Fibroblast of upper back skin (primary cell): ENCODE data around the gene RNF151.
"Not testable (repeated sequence)": the region's sequence is repeated elsewhere in the genome, so short reads cannot be mapped to it uniquely, and the experiment has no call there.

Source experiments
- DNase-seq: peaks from one replicate; pipeline ENCODE4 v3.0.0-alpha.2; 2013

RNF151 gene

DNA sequence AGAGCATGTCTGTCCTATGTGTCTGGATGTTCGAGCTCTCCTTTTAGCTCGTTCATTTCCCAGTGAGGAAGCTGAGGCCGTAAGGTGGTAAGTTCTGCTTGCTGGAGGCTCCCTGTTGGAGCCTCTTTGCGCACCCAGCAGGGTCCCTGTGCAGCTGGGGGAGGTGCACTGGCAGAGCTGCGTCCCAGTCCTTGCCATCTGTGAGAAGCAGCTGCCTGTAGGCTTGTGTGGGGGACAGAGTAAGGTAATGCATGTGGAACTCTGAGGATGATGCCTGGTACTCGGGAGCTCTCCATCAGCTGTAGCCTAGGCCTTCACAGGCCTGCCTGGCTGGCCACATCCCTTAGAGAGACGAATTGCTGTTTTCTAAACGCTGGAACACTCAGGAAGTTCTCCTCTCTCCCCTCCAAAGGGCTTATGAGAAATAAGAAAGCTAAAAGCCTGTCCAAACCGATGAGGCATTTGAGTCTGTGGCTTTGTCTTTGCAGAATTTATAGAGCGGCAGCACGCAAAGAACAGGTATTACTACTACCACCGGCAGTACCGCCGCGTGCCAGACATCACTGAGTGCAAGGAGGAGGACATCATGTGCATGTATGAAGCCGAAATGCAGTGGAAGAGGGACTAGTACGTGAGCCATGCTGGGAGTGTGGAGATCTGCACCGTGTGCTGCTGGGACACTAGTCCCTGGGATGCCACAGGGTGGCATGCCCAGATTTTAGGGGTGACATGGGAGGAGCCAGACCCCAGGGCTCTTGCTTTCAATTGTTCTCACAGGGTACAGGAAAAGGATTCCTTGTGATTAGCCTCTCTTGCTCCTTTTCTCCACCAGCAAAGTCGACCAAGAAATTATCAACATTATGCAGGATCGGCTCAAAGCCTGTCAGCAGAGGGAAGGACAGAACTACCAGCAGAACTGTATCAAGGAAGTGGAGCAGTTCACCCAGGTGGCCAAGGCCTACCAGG, 5.7 kb upstream of the RNF151 start:
- DNase-seq, result peak; percentile 52

DNA sequence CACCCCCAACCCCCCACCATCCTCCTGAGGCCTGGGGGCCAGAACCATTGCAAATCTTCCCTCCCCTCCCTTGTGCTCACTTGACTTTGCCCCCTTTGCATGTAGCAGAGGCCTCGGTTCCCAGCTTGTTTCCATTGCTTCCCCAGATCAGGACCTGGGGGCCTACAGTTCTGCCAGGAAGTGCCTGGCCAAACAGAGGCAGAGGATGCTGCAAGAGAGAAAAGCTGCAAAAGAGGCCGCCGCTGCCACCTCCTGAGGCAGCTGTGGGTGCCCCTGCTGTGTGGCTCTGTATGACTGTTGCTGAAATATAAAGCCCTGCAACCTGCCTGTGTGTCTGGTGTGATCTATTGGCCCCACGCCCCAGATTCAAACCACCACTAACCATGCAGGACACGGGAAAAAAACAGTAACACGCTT, 5.0 kb upstream of the RNF151 start:
- peak; percentile 10 for DNase-seq

DNA sequence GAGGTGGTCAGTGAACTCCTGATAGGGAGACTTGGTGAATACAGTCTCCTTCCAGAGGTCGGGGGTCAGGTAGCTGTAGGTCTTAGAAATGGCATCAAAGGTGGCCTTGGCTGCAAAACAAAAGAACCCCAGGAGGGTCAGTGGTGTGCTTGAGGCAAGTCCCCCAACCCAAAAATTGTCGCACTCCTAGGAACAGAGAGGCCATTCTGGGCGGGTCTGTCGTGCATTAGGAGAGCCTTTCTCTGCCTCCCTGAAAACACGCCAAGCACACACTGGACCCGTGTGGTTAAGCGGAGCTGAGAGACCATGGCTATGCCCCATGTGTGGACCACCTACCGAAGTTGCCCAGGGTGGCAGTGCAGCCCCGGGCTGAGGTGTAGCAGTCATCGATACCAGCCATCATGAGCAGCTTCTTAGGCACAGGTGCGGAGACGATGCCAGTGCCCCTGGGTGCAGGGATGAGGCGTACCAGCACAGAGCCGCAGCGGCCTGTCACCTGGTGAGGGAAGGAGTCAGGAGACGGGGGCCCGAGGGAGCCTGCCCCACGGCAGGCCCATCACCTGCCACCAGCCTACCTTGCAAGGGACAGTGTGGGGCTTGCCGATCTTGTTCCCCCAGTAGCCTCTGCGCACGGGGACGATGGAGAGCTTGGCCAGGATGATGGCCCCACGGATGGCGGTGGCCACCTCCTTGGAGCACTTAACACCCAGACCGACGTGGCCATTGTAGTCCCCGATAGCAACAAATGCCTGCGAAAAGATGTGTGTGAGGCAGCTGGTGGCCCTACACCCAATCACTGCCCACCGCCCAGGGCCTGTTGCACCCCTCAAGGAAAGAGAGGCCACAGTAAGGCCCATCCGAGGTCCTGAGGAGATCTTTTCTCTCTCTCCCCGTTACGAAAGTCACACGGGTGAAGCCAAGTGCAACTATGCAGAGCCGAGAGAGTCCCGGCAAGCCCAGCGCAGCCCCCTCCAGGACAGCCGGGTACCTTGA, 4.2 kb upstream of the RNF151 start:
- not testable (repeated sequence) for DNase-seq

DNA sequence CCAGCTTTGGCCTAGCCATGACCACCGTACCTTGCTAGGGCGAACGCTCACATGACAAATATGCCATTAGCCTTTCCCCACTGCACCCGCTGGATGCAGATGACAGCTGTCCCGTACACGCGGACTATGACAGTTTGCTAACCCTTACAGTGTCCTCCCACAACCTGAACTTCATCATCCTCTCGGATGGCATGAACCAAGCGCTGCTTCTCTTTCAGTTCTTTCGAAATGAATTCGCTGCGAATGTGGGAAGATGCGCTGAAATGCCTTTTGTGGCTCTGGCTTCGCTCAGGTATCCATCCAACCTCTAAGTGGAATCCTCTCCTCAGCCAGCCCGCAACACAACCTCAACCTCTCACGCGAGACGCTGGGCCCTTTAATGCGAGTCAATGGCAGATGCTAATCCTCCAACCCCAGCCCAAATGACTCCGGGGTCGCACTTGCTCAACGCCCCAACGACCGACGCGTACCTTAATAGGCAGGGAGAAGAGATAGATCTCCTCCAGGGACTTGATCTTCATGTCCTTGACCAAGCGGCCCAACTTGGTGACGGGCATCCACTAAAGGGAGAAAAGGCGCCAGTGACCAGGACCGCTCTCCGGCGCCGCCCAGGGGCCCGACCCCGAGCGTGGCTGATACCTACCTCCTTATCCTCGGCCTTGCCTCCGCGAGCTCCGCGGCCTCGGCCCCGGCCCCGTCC, 2.7 kb upstream of the RNF151 start:
- peak; percentile 8 for DNase-seq

DNA sequence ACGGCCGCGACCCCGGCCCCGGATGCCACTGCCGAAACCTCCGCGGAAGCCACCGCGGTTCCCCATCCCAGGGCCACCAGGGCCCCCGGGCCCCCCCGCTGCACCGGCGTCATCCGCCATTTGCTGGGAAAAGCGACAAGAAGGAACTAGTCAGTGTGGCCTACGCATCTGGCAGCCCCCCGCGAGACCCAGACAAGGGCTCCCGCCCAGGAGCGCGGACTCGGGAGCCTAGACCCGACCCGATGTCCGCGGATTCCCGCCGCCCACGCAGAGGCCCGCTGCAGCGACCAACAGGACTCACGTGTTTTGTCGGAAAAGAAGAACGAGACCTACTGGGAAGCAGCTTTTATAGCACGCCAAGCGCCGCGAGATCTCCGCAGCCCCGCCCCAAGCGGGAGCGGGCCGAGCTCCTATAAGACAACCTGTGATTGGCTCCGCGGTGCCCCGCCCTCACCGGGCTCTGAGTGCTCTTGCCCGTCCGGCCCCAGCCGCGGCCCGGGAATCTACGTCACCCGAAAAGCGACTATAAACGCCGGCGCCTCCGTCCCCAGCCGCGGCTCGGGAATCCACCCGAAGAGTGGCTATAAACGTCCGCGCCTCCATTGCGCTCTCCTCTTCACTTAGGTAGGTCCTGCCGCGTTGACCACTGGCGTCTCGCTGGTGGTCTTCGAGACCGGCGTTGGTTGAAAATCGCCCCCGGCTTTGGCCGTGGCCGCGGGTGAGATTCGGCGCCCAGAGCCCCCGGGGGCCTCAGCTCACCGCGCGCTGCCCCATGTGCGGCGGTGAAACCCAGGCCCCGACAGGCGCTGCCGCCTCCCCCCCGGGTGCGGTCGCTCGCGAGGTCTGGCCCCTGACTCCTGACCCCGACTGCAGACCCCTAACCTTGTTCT, 1.9 kb upstream of the RNF151 start, which contains the start of gene RPS2:
TSS of gene RPS2 (minus strand) at position 321 of the 890 bp plus-strand sequence. CDS start at position 120, 201 bp downstream.
- peak; percentile 99 for DNase-seq

DNA sequence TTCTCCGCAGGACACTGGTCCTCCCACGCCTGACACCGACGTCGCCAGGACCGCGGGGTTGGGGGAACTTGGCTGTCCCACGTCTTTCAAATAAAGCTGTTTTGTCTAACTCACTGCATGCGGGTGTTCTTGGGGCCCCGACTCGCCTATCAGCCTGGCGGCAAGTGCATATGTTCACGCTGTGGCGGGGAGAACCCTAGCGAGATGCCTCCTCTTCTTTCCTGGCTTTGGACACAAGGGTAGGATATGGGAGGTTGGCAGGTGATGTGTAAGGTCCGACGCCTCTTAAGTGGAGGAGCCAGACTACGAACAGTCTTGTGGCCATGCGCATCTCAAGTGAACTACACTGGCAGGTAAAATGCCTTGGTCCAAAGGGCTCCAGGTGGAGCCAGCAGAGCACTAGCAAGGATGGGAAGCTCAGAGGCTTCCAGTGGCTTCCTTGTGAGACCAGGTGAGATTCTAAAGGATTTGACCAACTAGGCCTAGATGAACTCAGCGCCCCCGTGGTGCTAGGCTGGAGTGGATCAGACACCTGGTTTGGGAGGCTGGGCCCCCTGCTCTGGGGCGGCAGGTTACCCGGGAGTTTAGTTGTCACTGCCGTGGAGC, 1.2 kb upstream of the RNF151 start:
- no peak for DNase-seq

DNA sequence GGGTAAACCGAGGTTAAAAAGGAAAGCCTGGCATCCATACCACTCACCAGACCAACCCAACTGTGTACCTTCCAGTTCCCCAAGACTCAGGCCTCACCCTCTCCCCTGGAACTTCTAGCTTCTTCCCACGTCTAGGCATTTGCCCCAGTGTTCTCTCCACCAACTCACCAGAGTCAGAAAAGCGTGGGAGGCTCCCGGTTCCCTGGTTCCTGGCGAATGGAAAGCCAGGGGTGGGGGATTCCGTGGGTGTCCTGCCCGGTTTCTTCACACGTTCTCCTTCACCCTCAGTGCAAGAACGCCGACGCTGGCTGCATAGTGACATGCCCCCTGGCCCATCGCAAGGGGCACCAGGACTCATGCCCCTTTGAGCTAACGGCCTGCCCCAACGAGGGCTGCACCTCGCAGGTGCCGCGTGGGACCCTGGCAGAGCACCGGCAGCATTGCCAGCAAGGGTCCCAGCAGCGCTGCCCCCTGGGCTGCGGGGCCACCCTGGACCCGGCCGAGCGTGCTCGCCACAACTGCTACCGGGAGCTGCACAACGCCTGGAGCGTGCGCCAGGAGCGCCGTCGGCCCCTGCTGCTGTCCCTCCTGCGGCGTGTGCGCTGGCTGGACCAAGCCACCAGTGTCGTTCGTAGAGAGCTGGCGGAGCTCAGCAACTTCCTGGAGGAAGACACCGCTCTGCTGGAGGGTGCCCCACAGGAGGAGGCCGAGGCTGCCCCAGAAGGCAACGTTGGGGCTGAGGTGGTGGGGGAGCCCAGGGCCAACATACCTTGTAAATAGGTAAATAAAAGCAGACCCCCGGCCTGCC, 1.7 kb downstream of the RNF151 start:
- DNase-seq, result no peak

DNA sequence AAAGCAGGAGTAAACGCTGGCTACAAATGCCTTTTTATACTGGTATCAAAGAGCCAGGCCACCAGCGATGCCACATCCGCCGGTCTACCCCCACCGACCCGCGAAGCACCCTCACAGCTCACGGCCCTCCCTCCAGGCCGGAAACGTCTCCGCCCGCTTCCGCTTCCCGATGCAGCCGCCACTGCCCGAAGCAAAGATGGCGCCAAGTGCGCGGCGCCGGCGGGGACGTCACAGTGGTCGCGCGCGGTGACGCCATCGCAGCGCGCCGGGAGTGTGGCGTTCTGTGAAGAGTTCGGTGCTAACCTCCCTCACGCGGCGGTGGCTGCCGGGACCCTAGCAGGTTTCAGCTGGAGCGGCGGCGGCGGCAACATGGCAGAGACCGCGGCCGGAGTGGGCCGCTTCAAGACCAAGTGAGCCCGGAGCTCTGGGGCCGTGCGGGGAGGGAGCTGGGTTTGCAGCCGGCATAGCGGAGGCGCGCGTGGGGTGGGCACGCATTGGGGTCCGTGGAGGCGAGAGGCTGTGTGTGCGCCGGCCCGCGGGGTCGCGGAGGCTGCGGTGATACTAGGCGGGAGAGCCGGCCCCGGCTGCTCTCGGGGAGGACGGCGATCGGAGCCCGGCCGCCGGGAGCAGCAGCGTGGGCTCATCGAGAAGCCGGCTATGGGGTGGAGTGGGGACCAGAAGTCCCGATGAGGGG, 5.3 kb downstream of the RNF151 start, which contains the start of gene TBL3:
TSS of gene TBL3 (plus strand) at position 258 of the 694 bp plus-strand sequence. CDS start at position 370, 112 bp downstream.
- DNase-seq, result peak; percentile 95

DNA sequence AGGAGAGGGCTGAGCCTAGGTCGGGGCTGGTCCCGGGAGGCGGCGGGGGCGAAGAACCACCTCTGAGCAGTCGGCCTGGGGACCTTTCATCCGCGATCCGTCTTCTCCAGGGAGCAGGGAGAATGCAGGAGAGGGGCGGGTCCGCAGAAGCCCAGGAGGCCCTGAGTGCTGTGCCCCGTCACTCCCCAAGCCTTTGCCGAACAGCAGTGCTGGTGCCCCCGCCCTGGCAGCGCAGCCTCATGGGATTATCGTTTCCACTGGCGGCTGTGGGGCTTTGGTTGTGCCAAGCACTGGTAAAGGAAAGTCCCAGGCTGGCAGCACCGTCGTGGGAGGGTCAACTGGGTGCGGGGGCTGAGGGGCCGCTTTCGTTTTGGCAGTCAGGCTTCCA, 5.8 kb downstream of the RNF151 start:
- DNase-seq, result no peak

DNA sequence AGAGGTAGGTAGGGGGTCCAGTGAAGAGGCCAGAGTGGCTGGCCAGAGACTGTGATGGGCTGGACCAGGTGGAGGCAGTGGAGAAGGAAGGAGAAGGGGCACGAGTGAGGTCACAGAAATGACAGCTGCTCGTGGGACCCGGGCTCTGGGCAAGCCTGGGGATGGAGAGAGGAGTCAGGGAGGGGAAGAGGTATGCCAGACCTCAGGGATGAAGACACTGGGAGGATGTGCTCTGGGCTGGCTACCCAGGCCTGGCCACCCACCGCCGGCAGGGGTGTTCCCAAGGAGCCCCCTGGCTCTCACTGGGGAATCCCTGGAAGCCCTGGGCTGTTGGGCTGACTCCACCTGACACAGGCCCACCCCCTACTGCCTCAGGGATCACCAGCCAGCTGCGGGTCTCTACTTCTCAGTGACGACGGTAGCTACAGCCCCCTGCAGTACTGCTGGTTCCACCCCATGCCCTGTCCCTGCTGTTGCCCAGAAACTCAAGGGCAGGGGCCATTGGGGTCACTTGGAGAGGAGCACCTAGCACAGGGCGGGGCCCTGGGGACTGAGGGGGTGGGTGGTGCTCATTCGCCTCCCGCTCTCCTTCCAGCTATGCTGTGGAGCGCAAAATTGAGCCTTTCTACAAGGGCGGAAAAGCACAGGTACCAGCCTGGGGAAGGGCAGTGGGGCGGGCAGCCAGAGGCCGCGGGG, 7.0 kb downstream of the RNF151 start:
- DNase-seq, result no peak

DNA sequence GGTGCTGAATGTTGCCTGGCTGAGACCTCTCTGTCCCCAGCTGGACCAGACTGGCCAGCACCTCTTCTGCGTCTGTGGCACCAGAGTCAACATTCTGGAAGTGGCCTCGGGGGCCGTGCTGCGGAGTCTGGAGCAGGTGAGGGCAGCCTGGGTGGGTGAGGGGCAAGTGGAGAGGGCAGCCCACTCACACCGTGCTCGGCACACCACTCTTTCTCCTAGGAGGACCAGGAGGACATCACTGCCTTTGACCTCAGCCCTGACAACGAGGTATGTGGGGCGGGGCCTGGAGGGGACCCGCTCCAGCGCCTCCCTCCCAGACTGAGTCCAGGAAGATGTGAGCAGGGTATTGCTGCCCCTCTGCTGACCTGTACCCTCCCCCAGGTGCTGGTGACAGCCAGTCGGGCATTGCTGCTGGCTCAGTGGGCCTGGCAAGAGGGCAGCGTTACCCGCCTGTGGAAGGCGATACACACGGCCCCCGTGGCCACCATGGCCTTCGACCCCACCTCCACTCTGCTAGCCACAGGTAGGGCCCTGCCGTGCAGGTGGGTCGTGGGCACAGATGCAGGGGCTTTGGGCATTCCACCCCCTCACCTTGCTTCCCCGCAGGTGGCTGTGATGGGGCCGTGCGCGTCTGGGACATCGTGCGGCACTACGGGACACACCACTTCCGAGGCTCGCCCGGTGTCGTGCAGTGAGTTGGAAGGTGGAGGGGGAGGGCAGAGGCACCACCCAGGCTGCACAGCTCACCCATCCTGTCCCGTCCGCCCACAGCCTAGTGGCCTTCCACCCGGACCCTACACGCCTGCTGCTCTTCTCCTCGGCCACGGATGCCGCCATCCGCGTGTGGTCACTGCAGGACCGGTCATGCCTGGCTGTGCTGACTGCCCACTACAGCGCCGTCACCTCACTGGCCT, 7.8 kb downstream of the RNF151 start:
- DNase-seq, result no peak

DNA sequence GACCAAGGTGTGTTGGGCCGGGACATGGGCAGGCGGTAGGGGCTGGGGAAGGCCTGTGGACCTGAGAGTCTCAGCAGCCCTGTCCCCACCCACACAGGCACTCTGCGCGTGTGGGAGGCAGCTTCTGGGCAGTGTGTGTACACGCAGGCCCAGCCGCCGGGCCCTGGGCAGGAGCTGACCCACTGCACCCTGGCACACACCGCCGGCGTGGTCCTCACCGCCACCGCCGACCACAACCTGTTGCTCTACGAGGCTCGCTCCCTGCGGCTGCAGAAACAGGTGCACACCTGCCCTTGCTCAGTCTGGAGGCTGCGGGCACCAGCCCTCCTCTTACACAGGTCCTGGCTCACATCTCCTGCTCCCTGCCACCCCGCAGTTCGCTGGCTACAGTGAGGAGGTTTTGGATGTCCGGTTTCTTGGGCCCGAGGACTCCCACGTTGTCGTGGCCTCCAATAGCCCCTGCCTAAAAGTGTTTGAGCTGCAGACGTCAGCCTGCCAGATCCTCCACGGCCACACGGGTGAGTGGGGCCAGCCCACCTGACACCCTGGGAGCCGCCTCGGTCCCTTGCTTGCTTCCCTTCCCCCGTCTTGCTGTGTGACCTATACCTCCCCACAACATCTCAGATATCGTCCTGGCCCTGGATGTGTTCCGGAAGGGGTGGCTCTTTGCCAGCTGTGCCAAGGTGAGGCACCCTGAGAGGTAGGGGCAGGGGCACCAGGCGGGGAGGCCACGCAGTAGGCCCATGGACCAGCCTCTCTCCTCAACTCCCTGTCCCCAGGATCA, 9.0 kb downstream of the RNF151 start:
- no peak for DNase-seq

DNA sequence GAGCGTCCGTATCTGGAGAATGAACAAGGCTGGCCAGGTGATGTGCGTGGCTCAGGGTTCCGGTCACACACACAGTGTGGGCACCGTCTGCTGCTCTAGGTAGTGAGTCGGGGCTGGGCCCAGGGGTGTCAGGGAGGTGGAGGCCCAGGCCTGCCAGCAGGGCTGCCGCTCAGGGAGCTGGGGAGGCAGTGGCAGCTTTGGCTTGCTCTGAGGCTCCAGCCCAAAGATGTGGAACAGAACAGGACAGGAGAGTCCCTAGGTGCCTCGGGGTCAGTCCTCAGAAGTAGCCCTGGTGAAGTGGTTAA, 9.5 kb downstream of the RNF151 start:
- DNase-seq, result no peak

DNA sequence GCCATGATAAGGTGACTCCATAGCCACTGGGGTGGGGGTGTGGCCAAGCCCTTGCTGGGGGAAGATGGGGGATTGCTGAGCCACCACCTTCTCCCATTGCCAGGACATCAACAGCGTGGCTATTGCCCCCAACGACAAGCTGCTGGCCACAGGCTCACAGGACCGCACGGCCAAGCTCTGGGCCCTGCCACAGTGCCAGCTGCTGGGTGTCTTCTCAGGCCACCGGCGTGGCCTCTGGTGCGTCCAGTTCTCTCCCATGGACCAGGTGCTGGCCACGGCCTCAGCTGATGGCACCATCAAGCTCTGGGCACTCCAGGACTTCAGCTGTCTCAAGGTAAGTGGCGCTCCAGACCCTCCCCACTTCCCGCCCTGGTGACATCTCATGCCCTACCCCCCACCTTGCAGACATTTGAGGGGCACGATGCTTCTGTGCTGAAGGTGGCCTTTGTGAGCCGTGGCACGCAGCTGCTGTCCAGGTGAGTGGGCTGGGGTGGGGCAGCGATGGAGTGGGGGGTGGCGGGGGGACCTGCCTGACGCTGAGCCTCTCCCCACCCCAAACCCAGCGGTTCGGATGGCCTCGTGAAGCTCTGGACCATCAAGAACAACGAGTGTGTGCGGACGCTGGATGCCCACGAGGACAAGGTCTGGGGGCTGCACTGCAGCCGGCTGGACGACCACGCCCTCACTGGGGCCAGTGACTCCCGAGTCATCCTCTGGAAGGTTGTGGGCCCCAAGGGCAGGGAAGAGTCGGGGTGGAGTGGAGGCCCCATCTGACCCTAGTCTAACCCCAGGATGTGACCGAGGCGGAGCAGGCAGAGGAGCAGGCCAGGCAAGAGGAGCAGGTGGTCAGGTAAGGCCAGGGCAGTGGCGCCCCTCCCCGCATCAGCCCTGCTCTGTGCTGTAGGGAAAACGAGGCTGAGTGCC, 10.6 kb downstream of the RNF151 start:
- DNase-seq, result no peak

DNA sequence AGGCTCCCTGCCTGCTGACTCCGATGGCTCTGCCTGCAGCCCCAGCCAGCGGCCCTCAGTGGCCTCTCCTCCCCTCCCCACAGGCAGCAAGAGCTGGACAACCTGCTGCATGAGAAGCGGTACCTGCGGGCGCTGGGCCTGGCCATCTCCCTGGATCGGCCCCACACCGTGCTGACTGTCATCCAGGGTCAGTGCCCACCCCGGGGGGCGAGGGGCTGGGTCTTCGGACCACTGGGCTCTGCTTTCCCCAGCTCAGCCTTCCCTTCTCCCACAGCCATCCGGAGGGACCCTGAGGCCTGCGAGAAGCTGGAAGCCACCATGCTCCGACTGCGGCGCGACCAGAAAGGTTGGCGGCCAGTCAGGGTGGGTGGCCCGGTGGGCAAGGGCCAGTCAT, 11.2 kb downstream of the RNF151 start:
- DNase-seq, result no peak
